H1 (cell line): ENCODE results near the gene ENTPD2. TPM values are rescaled to one million over a fixed set of nuclear protein-coding genes. Genes with fewer than 3 reads are reported as not detected.

Experiments
- CTCF ChIA-PET: fragments of 300-600 bp; sonication (Branson Sonifier 250); formaldehyde crosslinking; loops from one replicate; lab custom pipeline; 2021; ENCODE audit not compliant: partially characterized antibody; lab: Charles Lee
- POLR2A ChIA-PET: fragments of 300-600 bp; sonication (Branson Sonifier 250); formaldehyde crosslinking; loops from one replicate; lab custom pipeline; 2021; ENCODE audit warnings: inconsistent platforms; ENCODE audit not compliant: partially characterized antibody; lab: Charles Lee
- DNase-seq, 2 experiments: peaks; one replicate each; pipeline versions ENCODE4 v3.0.0 to v3.0.0-alpha.2; 2010 to 2022; ENCODE audit warnings: low spot score in 2 of 2, low read depth in 1 of 2, mixed read lengths in 1 of 2
- FAIRE-seq: peaks from 2 replicates; lab custom pipeline; 2011; peaks lifted over from hg19 to GRCh38; lab: Jason Lieb, UNC
- H2AFZ ChIP-seq: 2 replicates; pipeline ENCODE4 v1.8.1; 2012; ENCODE audit warnings: low read length, inconsistent platforms
- H2AK5ac ChIP-seq: 2 replicates; pipeline ENCODE4 v1.6.1; 2013; ENCODE audit warnings: low read depth, low read length
- H2BK120ac ChIP-seq: replicated peaks from 2 replicates; pipeline ENCODE3; 2013; ENCODE audit warnings: low read depth, low read length, inconsistent platforms
- H2BK12ac ChIP-seq: 2 replicates; pipeline ENCODE4 v1.6.1; 2013; ENCODE audit warnings: low read depth, low read length
- H2BK15ac ChIP-seq: 2 replicates; pipeline ENCODE4 v1.6.1; 2013; ENCODE audit warnings: low read length
- H2BK20ac ChIP-seq: 2 replicates; pipeline ENCODE4 v1.6.1; 2013; ENCODE audit warnings: low read length
- H2BK5ac ChIP-seq: 2 replicates; pipeline ENCODE4 v1.6.1; 2013; ENCODE audit warnings: low read depth, low read length
- H3K14ac ChIP-seq: 2 replicates; pipeline ENCODE4 v1.6.1; 2013; ENCODE audit warnings: inconsistent platforms; ENCODE audit not compliant: insufficient read length
- H3K18ac ChIP-seq: 2 replicates; pipeline ENCODE4 v1.6.1; 2013; ENCODE audit warnings: low read length; ENCODE audit errors: extremely low read depth
- H3K23ac ChIP-seq: 2 replicates; pipeline ENCODE4 v1.6.1; 2013; ENCODE audit warnings: inconsistent platforms; ENCODE audit not compliant: insufficient read length
- H3K23me2 ChIP-seq: 2 replicates; pipeline ENCODE4 v1.6.1; 2013; ENCODE audit warnings: low read depth, low read length
- H3K27ac ChIP-seq: 2 replicates; pipeline ENCODE4 v1.6.1; 2011; ENCODE audit warnings: low read depth, low read length, inconsistent platforms
- H3K27me3 ChIP-seq, 4 experiments: replicated peaks in 1 of 4; 1 replicate in 1 of 4; 2 replicates in 3 of 4; pipeline versions ENCODE4 v1.6.1 to v1.8.1; 2011 to 2013; ENCODE audit warnings: low read length in 3 of 4, mild to moderate bottlenecking in 3 of 4, inconsistent platforms in 2 of 4, mixed read lengths in 2 of 4, moderate library complexity in 1 of 4; ENCODE audit not compliant: control insufficient read depth in 3 of 4, insufficient read depth in 3 of 4; ENCODE audit errors: extremely low read depth in 1 of 4
- H3K36me3 ChIP-seq, 4 experiments: 2 replicates each; pipeline versions ENCODE4 v1.6.1 to v1.8.1; 2011 to 2013; ENCODE audit warnings: mild to moderate bottlenecking in 4 of 4, low read length in 3 of 4, moderate library complexity in 2 of 4, control low read depth in 1 of 4, inconsistent platforms in 1 of 4; ENCODE audit not compliant: insufficient read depth in 4 of 4, control insufficient read depth in 2 of 4
- H3K4ac ChIP-seq: replicated peaks from 2 replicates; pipeline ENCODE3; 2013; ENCODE audit warnings: low read length, low read depth, mixed read lengths, inconsistent platforms; ENCODE audit not compliant: insufficient read length
- H3K4me1 ChIP-seq, 4 experiments: replicated peaks in 1 of 4; 1 replicate in 1 of 4; 2 replicates in 3 of 4; pipeline versions ENCODE4 v1.6.1 to v1.8.1; 2011 to 2013; ENCODE audit warnings: low read length in 3 of 4, inconsistent platforms in 2 of 4, mixed read lengths in 1 of 4; ENCODE audit not compliant: insufficient read depth in 4 of 4, control insufficient read depth in 3 of 4
- H3K4me2 ChIP-seq, 2 experiments: 2 replicates each; pipeline versions ENCODE4 v1.6.1 to v1.8.1; 2011 to 2013; ENCODE audit warnings: low read depth in 2 of 2, low read length in 2 of 2, control low read depth in 1 of 2, inconsistent platforms in 1 of 2, mild to moderate bottlenecking in 1 of 2; ENCODE audit not compliant: insufficient read depth in 1 of 2
- H3K4me3 ChIP-seq, 4 experiments: fragments of 200-600, 300-600 bp in 1 of 4; sonication (generic), shearing (Covaris generic), sonication (Bioruptor Twin) in 1 of 4; 2 replicates each; pipeline versions ENCODE4 v1.5.1 to v1.8.1; 2011 to 2016; ENCODE audit warnings: low read length in 4 of 4, low read depth in 3 of 4, control low read depth in 2 of 4, inconsistent platforms in 2 of 4, mild to moderate bottlenecking in 2 of 4, mixed read lengths in 1 of 4, moderate library complexity in 1 of 4; ENCODE audit not compliant: insufficient read depth in 2 of 4; ENCODE audit errors: extremely low read depth in 1 of 4
- H3K56ac ChIP-seq: replicated peaks from 2 replicates; pipeline ENCODE3; 2013; ENCODE audit warnings: low read depth, mild to moderate bottlenecking, mixed read lengths, low read length, inconsistent platforms; ENCODE audit not compliant: insufficient read length
- H3K79me1 ChIP-seq: 2 replicates; pipeline ENCODE4 v1.6.1; 2013; ENCODE audit warnings: low read depth, low read length, control low read depth
- H3K79me2 ChIP-seq, 2 experiments: 2 replicates each; pipeline versions ENCODE4 v1.6.1 to v1.8.1; 2012 to 2013; ENCODE audit warnings: low read length in 2 of 2, mild to moderate bottlenecking in 2 of 2, inconsistent platforms in 1 of 2; ENCODE audit not compliant: insufficient read depth in 2 of 2, control insufficient read depth in 1 of 2
- H3K9ac ChIP-seq, 4 experiments: replicated peaks in 1 of 4; 1 replicate in 1 of 4; 2 replicates in 3 of 4; pipeline versions ENCODE4 v1.6.1 to v1.8.1; 2011 to 2013; ENCODE audit warnings: low read depth in 3 of 4, low read length in 3 of 4, control low read depth in 2 of 4, mild to moderate bottlenecking in 2 of 4, moderate library complexity in 2 of 4, inconsistent platforms in 1 of 4; ENCODE audit errors: extremely low read depth in 1 of 4
- H3K9me3 ChIP-seq, 2 experiments: 2 replicates each; pipeline versions ENCODE4 v1.6.1 to v1.8.1; 2012 to 2013; ENCODE audit warnings: mild to moderate bottlenecking in 2 of 2, moderate library complexity in 2 of 2, control low read depth in 1 of 2, inconsistent platforms in 1 of 2, low read depth in 1 of 2, low read length in 1 of 2, mixed read lengths in 1 of 2; ENCODE audit not compliant: insufficient read depth in 2 of 2
- H4K20me1 ChIP-seq, 2 experiments: replicated peaks in 1 of 2; 2 replicates each; pipeline versions ENCODE3 to v1.8.1; 2011 to 2013; ENCODE audit warnings: inconsistent platforms in 2 of 2, low read length in 2 of 2, mild to moderate bottlenecking in 1 of 2; ENCODE audit not compliant: insufficient read depth in 2 of 2, control insufficient read depth in 1 of 2
- H4K5ac ChIP-seq: 2 replicates; pipeline ENCODE4 v1.6.1; 2013; ENCODE audit warnings: low read length, low read depth, mixed read lengths, inconsistent platforms; ENCODE audit not compliant: insufficient read length
- H4K8ac ChIP-seq: 2 replicates; pipeline ENCODE4 v1.8.0; 2013; ENCODE audit warnings: mild to moderate bottlenecking, moderate library complexity, low read length, inconsistent platforms; ENCODE audit not compliant: insufficient read depth; ENCODE audit errors: extremely low read depth
- H4K91ac ChIP-seq: replicated peaks from 2 replicates; pipeline ENCODE3; 2013; ENCODE audit warnings: low read length, mixed read lengths, inconsistent platforms; ENCODE audit not compliant: insufficient read length
- CBX8 ChIP-seq: fragments of 300-800, 300-1000 bp; sonication (generic); IDR thresholded peaks from 2 replicates; pipeline ENCODE4 v1.7.1; 2016; ENCODE audit warnings: low read depth, low read length, borderline replicate concordance
- GABPA ChIP-seq: IDR thresholded peaks from 2 replicates; pipeline ENCODE4 v1.6.1; 2011; ENCODE audit warnings: mild to moderate bottlenecking, low read length, moderate library complexity, borderline replicate concordance; ENCODE audit not compliant: insufficient read depth
- GTF2F1 ChIP-seq: IDR thresholded peaks from 2 replicates; pipeline ENCODE4 v1.6.1; 2012; ENCODE audit warnings: low read depth, low read length, improper control_type of control experiment, borderline replicate concordance
- JUND ChIP-seq: IDR thresholded peaks from 2 replicates; pipeline ENCODE4 v1.6.1; 2011; ENCODE audit warnings: mild to moderate bottlenecking, improper control_type of control experiment, low read length
- POLR2A ChIP-seq, 2 experiments: IDR thresholded peaks; 1 replicate in 1 of 2; 2 replicates in 1 of 2; pipeline ENCODE4 v1.6.1; 2011; ENCODE audit warnings: low read depth in 2 of 2, low read length in 2 of 2, mild to moderate bottlenecking in 2 of 2; ENCODE audit errors: control extremely low read depth in 1 of 2
- RFX5 ChIP-seq: IDR thresholded peaks from 2 replicates; pipeline ENCODE4 v1.6.1; 2011; ENCODE audit warnings: low read depth, low read length, improper control_type of control experiment, borderline replicate concordance
- SUZ12 ChIP-seq: fragments of 200-600 bp; sonication (generic); IDR thresholded peaks from 2 replicates; pipeline ENCODE4 v1.6.1; 2012; ENCODE audit warnings: mild to moderate bottlenecking, inconsistent platforms, low read length, moderate library complexity, mixed read lengths
- WGBS, 2 experiments: shearing (Covaris generic) in 1 of 2; methylation state at CpG; one replicate each; pipeline versions ENCODE4 v1.1.6 to v1.1.7; 2013 to 2015; ENCODE audit warnings: low lambda C conversion rate in 2 of 2, mixed read lengths in 2 of 2, inconsistent platforms in 1 of 2, low coverage in 1 of 2, missing lambda C conversion rate in 1 of 2; ENCODE audit not compliant: insufficient replicate concordance in 2 of 2, insufficient coverage in 1 of 2, insufficient read length in 1 of 2; ENCODE audit errors: extremely low coverage in 1 of 2, missing lambda C conversion rate in 1 of 2; 5-methylcytosine and 5-hydroxymethylcytosine counted together
- polyA plus RNA-seq, 7 experiments: library from polyadenylated mRNA; depleted of rRNA in 3 of 7; stranded (reverse) in 5 of 7; unstranded in 2 of 7; fragments of >200 nt in 5 of 7; fragments of 200-250 nt in 2 of 7; gene quantifications; 1 replicate in 5 of 7; 2 replicates in 1 of 7; 4 replicates in 1 of 7; pipeline versions ENCODE4 v1.2.1 to v1.2.3, GENCODE V29; 2011 to 2013; ENCODE audit warnings: missing spikeins in 2 of 7, mixed read lengths in 2 of 7
- total RNA-seq: library from RNA; stranded (reverse); fragmentation: NEBNext Ultra II Directional; extraction: Animal tissue kit (Norgen Biotek cat#: 25700); gene quantifications from 2 replicates; pipeline ENCODE4 v1.2.1, GENCODE V29; 2021

Gene ENTPD2
- total and polyA plus RNA-seq, 2 of the 8 experiments (the other 6 are each of a cell fraction or from before 2014, with no cell fraction given): 0.65 to 3.8 TPM

DNA sequence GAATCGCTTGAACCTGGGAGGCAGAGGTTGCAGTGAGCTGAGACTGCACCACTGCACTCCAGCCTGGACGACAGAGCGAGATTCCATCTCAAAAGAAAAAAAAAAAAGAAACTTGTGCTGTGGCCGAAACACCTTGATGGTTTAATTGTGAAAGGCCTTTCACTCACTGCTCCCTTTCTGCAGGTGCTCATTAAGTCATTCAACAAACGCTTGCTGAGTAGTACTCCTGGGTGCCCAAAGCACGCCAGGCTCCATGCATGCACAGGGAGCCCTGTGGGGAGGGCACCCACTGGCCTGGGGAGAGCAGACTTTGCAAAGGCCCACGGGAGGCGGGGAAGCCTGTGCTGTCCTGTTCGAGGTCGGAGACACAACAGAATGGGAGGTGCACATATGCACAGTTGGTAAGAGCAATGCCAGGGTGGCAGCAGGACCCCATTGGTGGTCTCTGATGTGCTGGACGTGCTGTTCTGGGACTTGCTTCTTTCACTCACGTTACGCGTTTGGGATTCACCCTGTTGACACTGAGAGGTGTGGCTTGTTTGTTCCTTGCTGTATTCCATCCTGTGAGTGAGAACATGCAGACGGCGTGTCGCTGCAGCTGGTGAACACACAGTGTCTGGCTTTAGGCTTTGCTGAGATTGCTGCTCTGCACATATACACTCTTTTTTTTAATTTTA is 3.0 kb upstream of the ENTPD2 start:
- no peak overlapping the region for H2AFZ ChIP-seq
- H3K79me2 ChIP-seq: no peaks in the 10 kb centered on the region
- H2BK15ac ChIP-seq: no peak overlapping the region
- ChIA-PET CTCF (interaction anchor here (0.6 to 8.6 kb wide), 6 partner anchors 10 to 118 kb away, joined by 3 to 156 read pairs (median 10); partner anchors contain the start of gene SAPCD2), POLR2A (no interaction called here)
- WGBS, 2 experiments: 87% methylated on average over 17 of the region's 17 CpGs; no CpG with 5 or more reads in 1 of the 2 experiments
- H3K56ac ChIP-seq: no peak overlapping the region
- no peak for FAIRE-seq
- H4K20me1 ChIP-seq: peaks cover 0 to 2% of the 10 kb centered on the region in 2 experiments
- H3K4me1 ChIP-seq: peaks cover 0 to 18% (median 11%) of the 10 kb centered on the region in 4 experiments; a peak in 5 of 7 replicates
- no peak overlapping the region for H3K4me3 ChIP-seq
- H3K9ac ChIP-seq: no peak overlapping the region
- H3K23me2 ChIP-seq: peaks cover 9% of the 10 kb centered on the region; the same call in 1 of the 2 replicates
- peaks cover 10 to 38% (median 32%) of the 10 kb centered on the region in 4 experiments for H3K27me3 ChIP-seq
- no peak overlapping the region for H4K91ac ChIP-seq
- H3K4ac ChIP-seq: no peak overlapping the region
- H3K14ac ChIP-seq: no peak overlapping the region
- no peak for TF ChIP-seq GTF2F1
- TF ChIP-seq GABPA: no peak
- no peak for TF ChIP-seq POLR2A (IDR thresholded peaks at IDR 0.05; ENCODE audit: control extremely low read depth in 1 of 2, low read depth in 2 of 2, low read length in 2 of 2)
- TF ChIP-seq SUZ12: no peak
- TF ChIP-seq JUND: no peak
- TF ChIP-seq CBX8: no peak
- no peak for TF ChIP-seq RFX5
- TF ChIP-seq, all 59 proteins: peak for 0
- Histone ChIP-seq H2BK5ac (no peak overlapping the region), H2BK20ac (no peak overlapping the region), H3K27ac (no peak overlapping the region), H2BK120ac (no peak overlapping the region), H3K4me2 (no peak overlapping the region), H2BK12ac (no peak overlapping the region), H3K18ac (no peak overlapping the region), H3K9me3 (no peaks in the 10 kb centered on the region), H3K23ac (no peak overlapping the region), H3K79me1 (no peaks in the 10 kb centered on the region), H4K8ac (no peak overlapping the region), H2AK5ac (no peak overlapping the region), H4K5ac (no peak overlapping the region), H3K36me3 (no peaks in the 10 kb centered on the region)
- DNase-seq: no peak
